ENCODE results near the gene ARSA.

DNA sequence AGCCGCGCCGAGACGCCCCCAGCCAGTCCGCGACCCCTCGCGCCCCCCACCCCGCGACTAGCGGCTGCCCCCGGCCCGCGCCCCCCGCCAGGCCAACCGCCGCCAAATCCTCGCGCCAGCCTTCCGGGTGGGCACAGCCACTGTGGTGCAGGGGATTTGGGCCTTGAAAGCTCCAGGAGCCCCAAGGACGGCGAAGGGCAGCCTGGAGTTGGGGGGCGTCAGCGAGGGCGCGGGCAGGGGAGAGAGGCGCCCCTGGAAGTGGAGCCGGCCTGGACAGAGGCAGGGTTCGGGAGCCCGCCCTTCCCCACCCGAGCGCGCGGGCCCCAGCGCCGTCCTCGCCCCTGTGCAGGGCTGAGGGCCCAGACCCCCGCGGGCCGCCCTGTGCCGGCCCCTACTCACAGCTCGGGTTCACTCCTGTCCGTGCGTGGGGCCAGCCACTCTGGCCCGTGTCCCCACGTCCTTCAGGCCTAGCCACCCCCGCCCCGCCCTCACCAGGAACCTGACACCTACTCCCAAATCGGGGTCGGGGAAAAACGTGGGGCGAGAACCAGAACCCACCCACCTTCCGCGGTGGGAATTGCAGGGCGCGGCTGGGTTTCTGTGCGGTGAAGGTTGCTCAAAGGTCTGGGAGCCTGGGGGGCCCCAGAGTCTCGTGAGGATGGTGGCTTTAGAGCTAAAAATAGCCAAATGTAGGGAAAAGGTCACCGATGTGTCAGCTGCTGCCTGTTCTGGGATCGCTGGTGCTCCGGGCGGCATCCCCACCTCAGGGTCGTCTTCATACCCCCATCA, 49.8 kb downstream of the ARSA start, which contains the start of gene CPT1B:
- TF ChIP-seq, protein P1, sequence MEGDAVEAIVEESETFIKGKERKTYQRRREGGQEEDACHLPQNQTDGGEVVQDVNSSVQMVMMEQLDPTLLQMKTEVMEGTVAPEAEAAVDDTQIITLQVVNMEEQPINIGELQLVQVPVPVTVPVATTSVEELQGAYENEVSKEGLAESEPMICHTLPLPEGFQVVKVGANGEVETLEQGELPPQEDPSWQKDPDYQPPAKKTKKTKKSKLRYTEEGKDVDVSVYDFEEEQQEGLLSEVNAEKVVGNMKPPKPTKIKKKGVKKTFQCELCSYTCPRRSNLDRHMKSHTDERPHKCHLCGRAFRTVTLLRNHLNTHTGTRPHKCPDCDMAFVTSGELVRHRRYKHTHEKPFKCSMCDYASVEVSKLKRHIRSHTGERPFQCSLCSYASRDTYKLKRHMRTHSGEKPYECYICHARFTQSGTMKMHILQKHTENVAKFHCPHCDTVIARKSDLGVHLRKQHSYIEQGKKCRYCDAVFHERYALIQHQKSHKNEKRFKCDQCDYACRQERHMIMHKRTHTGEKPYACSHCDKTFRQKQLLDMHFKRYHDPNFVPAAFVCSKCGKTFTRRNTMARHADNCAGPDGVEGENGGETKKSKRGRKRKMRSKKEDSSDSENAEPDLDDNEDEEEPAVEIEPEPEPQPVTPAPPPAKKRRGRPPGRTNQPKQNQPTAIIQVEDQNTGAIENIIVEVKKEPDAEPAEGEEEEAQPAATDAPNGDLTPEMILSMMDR (IDR thresholded peaks at IDR 0.05), result no peak
- TF ChIP-seq POLR2A (IDR thresholded peaks at IDR 0.05) (no peak), POLR2AphosphoS5 (IDR thresholded peaks at IDR 0.05) (no peak)
